BLaER1 treated with 17β-estradiol and CSF1 and Interleukin-3, amounts not matched to agents 10 nM and 100 nM (cell line): Measurements from ENCODE around the gene MUC5B.

Source experiments
- H3K27ac ChIP-seq, 11 experiments: shearing (Covaris generic); formaldehyde crosslinking; 2 replicates each; pipeline ENCODE4 v1.8.1; 2022
- H3K27me3 ChIP-seq, 11 experiments: shearing (Covaris generic); formaldehyde crosslinking; 2 replicates each; pipeline ENCODE4 v1.8.1; 2022
- H3K36me3 ChIP-seq, 11 experiments: shearing (Covaris generic); formaldehyde crosslinking; 2 replicates each; pipeline ENCODE4 v1.8.1; 2022
- H3K4me1 ChIP-seq, 10 experiments: shearing (Covaris generic); formaldehyde crosslinking; 2 replicates each; pipeline ENCODE4 v1.8.1; 2022
- H3K4me2 ChIP-seq, 11 experiments: shearing (Covaris generic); formaldehyde crosslinking; 2 replicates each; pipeline ENCODE4 v1.8.1; 2022
- H3K4me3 ChIP-seq, 10 experiments: shearing (Covaris generic); formaldehyde crosslinking; 2 replicates each; pipeline ENCODE4 v1.8.1; 2022
- H3K9ac ChIP-seq, 11 experiments: shearing (Covaris generic); formaldehyde crosslinking; 2 replicates each; pipeline ENCODE4 v1.8.1; 2022
- H3K9me3 ChIP-seq, 11 experiments: shearing (Covaris generic); formaldehyde crosslinking; replicated peaks in 1 of 11; 2 replicates each; pipeline ENCODE4 v1.8.1; 2022
- H4K20me1 ChIP-seq, 11 experiments: shearing (Covaris generic); formaldehyde crosslinking; 2 replicates each; pipeline ENCODE4 v1.8.1; 2022
- Cebpa-rat ChIP-seq, 11 experiments: shearing (Covaris generic); IDR thresholded peaks; 2 replicates each; pipeline ENCODE4 v1.8.1; 2022

The MUC5B gene

DNA sequence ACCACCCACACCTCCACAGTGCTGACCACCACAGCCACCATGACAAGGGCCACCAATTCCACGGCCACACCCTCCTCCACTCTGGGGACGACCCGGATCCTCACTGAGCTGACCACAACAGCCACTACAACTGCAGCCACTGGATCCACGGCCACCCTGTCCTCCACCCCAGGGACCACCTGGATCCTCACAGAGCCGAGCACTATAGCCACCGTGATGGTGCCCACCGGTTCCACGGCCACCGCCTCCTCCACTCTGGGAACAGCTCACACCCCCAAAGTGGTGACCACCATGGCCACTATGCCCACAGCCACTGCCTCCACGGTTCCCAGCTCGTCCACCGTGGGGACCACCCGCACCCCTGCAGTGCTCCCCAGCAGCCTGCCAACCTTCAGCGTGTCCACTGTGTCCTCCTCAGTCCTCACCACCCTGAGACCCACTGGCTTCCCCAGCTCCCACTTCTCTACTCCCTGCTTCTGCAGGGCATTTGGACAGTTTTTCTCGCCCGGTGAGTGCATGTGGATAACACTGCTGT is 28.4 kb downstream of the MUC5B start:
- Histone ChIP-seq H4K20me1 (no peaks in the 10 kb centered on the region; a peak in 1 of 22 replicates), H3K4me3 (no peak overlapping the region), H3K4me2 (no peak overlapping the region), H3K9ac (no peak overlapping the region), H3K36me3 (no peaks in the 10 kb centered on the region), H3K4me1 (no peaks in the 10 kb centered on the region), H3K27ac (no peak overlapping the region), H3K27me3 (no peaks in the 10 kb centered on the region), H3K9me3 (peaks cover 23 to 62% (median 51%) of the 10 kb centered on the region in 11 experiments)
- no peak for TF ChIP-seq Cebpa-rat (IDR thresholded peaks at IDR 0.05)

DNA sequence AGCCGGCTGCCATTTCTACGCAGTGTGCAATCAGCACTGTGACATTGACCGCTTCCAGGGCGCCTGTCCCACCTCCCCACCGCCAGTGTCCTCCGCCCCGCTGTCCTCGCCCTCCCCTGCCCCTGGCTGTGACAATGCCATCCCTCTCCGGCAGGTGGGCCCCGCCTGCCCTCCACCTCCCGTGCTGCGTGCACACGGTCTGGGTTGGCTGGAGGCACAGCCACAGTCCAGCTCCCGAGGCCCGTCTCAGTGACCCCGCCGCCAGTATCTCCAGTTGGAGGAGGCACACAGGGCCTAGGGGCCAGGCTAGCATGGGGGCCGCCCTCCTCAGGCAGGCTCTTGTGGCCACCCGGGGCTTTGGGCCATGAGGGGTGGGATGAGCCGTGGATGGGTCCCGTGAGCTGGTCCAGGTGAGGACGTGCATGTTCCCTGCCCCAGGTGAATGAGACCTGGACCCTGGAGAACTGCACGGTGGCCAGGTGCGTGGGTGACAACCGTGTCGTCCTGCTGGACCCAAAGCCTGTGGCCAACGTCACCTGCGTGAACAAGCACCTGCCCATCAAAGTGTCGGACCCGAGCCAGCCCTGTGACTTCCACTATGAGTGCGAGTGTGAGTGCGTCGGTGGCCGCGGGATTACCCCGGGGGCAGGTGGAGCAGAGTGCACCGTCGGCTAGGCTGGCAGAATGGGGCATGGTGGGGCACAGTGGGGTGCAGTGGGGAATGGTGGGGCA is 29.7 kb downstream of the MUC5B start:
- H3K9ac ChIP-seq: no peak overlapping the region
- no peak overlapping the region for H3K4me3 ChIP-seq
- H3K4me1 ChIP-seq: peaks cover 0 to 11% (median 10%) of the 10 kb centered on the region in 10 experiments; a peak in 10 of 20 replicates
- peaks cover 20 to 57% (median 41%) of the 10 kb centered on the region in 11 experiments for H3K9me3 ChIP-seq
- H3K36me3 ChIP-seq: no peaks in the 10 kb centered on the region
- TF ChIP-seq Cebpa-rat (IDR thresholded peaks at IDR 0.05): no peak
- no peak overlapping the region for H3K4me2 ChIP-seq
- H4K20me1 ChIP-seq: peaks cover 0 to 10% (median 0%) of the 10 kb centered on the region in 11 experiments; a peak in 2 of 22 replicates
- no peak overlapping the region for H3K27ac ChIP-seq
- no peaks in the 10 kb centered on the region for H3K27me3 ChIP-seq

- H3K36me3 ChIP-seq: no peaks in the 10 kb centered on the region
- H3K9me3 ChIP-seq: peaks cover 20 to 53% (median 38%) of the 10 kb centered on the region in 11 experiments
- H4K20me1 ChIP-seq: peaks cover 0 to 15% (median 0%) of the 10 kb centered on the region in 11 experiments; a peak in 2 of 22 replicates
- H3K4me2 ChIP-seq: no peak overlapping the region
- no peak for TF ChIP-seq Cebpa-rat (IDR thresholded peaks at IDR 0.05)
- H3K27ac ChIP-seq: no peak overlapping the region
- H3K4me1 ChIP-seq: peaks cover 0 to 13% (median 11%) of the 10 kb centered on the region in 10 experiments; a peak in 10 of 20 replicates
- no peak overlapping the region for H3K4me3 ChIP-seq
- no peak overlapping the region for H3K9ac ChIP-seq
- H3K27me3 ChIP-seq: no peaks in the 10 kb centered on the region
Measured at GRCh38 chr11:1253103-1253485, 30.2 kb downstream of the MUC5B start.

DNA sequence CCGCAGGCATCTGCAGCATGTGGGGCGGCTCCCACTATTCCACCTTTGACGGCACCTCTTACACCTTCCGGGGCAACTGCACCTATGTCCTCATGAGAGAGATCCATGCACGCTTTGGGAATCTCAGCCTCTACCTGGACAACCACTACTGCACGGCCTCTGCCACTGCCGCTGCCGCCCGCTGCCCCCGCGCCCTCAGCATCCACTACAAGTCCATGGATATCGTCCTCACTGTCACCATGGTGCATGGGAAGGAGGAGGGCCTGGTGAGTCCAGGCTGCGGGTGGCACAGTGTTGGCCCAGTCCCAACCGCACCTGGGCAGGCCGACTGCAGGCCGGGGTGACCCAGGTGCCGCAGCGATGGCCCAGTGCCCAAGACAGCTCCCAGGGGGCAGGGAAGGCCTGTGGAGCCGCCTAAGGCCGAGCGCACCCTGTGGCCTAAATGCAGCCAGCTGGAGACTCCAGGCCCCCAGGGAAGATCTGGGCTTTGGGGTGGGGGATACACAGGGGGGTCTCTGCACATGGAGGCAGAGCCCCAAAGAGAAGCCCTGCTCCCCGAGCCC is 31.3 kb downstream of the MUC5B start:
- Histone ChIP-seq H3K27ac (no peak overlapping the region), H3K9me3 (peaks cover 20 to 47% (median 34%) of the 10 kb centered on the region in 11 experiments)

GRCh38 chr11:1254733-1255132 is 31.9 kb downstream of the MUC5B start:
- H3K4me2 ChIP-seq: no peak overlapping the region
- no peak overlapping the region for H3K9ac ChIP-seq
- H3K4me3 ChIP-seq: no peak overlapping the region
- H3K27ac ChIP-seq: no peak overlapping the region
- H3K4me1 ChIP-seq: peaks cover 0 to 13% (median 11%) of the 10 kb centered on the region in 10 experiments; a peak in 10 of 20 replicates
- no peaks in the 10 kb centered on the region for H3K36me3 ChIP-seq
- H3K27me3 ChIP-seq: no peaks in the 10 kb centered on the region
- H4K20me1 ChIP-seq: peaks cover 0 to 15% (median 0%) of the 10 kb centered on the region in 11 experiments; a peak in 2 of 22 replicates
- H3K9me3 ChIP-seq: peaks cover 20 to 42% (median 30%) of the 10 kb centered on the region in 11 experiments
- TF ChIP-seq Cebpa-rat (IDR thresholded peaks at IDR 0.05): no peak

More for the DNA sequence above, 31.3 kb downstream of the MUC5B start:
- H3K27me3 ChIP-seq: no peaks in the 10 kb centered on the region
- peaks cover 0 to 15% (median 0%) of the 10 kb centered on the region in 11 experiments; a peak in 2 of 22 replicates for H4K20me1 ChIP-seq
- no peak overlapping the region for H3K4me3 ChIP-seq
- no peaks in the 10 kb centered on the region for H3K36me3 ChIP-seq
- H3K4me1 ChIP-seq: peaks cover 0 to 13% (median 11%) of the 10 kb centered on the region in 10 experiments; a peak in 10 of 20 replicates
- no peak for TF ChIP-seq Cebpa-rat (IDR thresholded peaks at IDR 0.05)
- no peak overlapping the region for H3K4me2 ChIP-seq
- H3K9ac ChIP-seq: no peak overlapping the region

GRCh38 chr11:1255151-1255550 is 32.3 kb downstream of the MUC5B start:
- no peak for TF ChIP-seq Cebpa-rat (IDR thresholded peaks at IDR 0.05)
- no peak overlapping the region for H3K27ac ChIP-seq
- no peak overlapping the region for H3K4me3 ChIP-seq
- H3K4me1 ChIP-seq: peaks cover 0 to 13% (median 11%) of the 10 kb centered on the region in 10 experiments; a peak in 10 of 20 replicates
- no peaks in the 10 kb centered on the region for H3K36me3 ChIP-seq
- H4K20me1 ChIP-seq: peaks cover 0 to 15% (median 0%) of the 10 kb centered on the region in 11 experiments; a peak in 2 of 22 replicates
- no peak overlapping the region for H3K4me2 ChIP-seq
- peaks cover 20 to 37% (median 26%) of the 10 kb centered on the region in 11 experiments for H3K9me3 ChIP-seq
- H3K9ac ChIP-seq: no peak overlapping the region
- no peaks in the 10 kb centered on the region for H3K27me3 ChIP-seq

GRCh38 chr11:1256257-1257045 is 33.6 kb downstream of the MUC5B start:
- H4K20me1 ChIP-seq: peaks cover 0 to 15% (median 0%) of the 10 kb centered on the region in 11 experiments; a peak in 3 of 22 replicates
- no peak overlapping the region for H3K27ac ChIP-seq
- peaks cover 12 to 24% (median 13%) of the 10 kb centered on the region in 11 experiments for H3K9me3 ChIP-seq
- H3K27me3 ChIP-seq: no peaks in the 10 kb centered on the region
- no peak for TF ChIP-seq Cebpa-rat (IDR thresholded peaks at IDR 0.05)
- H3K9ac ChIP-seq: no peak overlapping the region
- H3K4me1 ChIP-seq: peaks cover 0 to 13% (median 11%) of the 10 kb centered on the region in 10 experiments; a peak in 10 of 20 replicates
- H3K36me3 ChIP-seq: no peaks in the 10 kb centered on the region
- no peak overlapping the region for H3K4me3 ChIP-seq
- peak overlapping the region in 7 of 11 experiments; percentile 20 to 40 (median 31); a peak in 11 of 22 replicates for H3K4me2 ChIP-seq

- Histone ChIP-seq H3K9me3 (peaks cover 3 to 15% (median 4%) of the 10 kb centered on the region in 11 experiments; a peak in 21 of 22 replicates), H3K4me2 (peak overlapping the region in 7 of 11 experiments; percentile 20 to 40 (median 31); a peak in 11 of 22 replicates), H4K20me1 (peaks cover 0 to 15% (median 0%) of the 10 kb centered on the region in 11 experiments; a peak in 3 of 22 replicates), H3K4me3 (no peak overlapping the region), H3K27ac (no peak overlapping the region), H3K27me3 (no peaks in the 10 kb centered on the region), H3K4me1 (peaks cover 0 to 17% (median 11%) of the 10 kb centered on the region in 10 experiments; a peak in 14 of 20 replicates), H3K9ac (no peak overlapping the region), H3K36me3 (no peaks in the 10 kb centered on the region)
- no peak for TF ChIP-seq Cebpa-rat (IDR thresholded peaks at IDR 0.05)
Measured at GRCh38 chr11:1257366-1257765, 34.5 kb downstream of the MUC5B start.
